ENCODE data around the gene PPIF.

PPIF gene

DNA sequence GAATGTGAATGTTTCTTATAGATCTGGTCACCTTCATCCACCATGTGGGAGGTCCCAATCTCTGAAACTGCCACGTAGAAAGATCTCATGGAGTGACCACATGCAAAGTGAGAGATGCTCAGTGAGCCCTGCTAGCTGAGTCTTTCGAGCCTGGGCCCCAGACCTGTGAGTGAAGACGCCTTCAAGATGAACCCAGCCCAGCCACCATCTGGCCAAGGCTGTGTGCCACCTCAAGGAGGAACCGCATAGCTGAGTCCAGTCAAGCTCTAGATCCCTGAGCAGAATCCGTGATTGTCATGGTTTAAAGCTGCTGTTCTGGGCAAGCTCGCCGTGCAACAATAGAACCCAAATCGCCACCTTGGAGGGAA is 20.2 kb upstream of the PPIF start:
- no peak for TF ChIP-seq ZNF16 (tag by site-specific recombination; IDR thresholded peaks at IDR 0.05; ENCODE audit: low read depth)
- no peak for TF ChIP-seq ZNF623 (tag by site-specific recombination; IDR thresholded peaks at IDR 0.05)
- TF ChIP-seq, protein P1, sequence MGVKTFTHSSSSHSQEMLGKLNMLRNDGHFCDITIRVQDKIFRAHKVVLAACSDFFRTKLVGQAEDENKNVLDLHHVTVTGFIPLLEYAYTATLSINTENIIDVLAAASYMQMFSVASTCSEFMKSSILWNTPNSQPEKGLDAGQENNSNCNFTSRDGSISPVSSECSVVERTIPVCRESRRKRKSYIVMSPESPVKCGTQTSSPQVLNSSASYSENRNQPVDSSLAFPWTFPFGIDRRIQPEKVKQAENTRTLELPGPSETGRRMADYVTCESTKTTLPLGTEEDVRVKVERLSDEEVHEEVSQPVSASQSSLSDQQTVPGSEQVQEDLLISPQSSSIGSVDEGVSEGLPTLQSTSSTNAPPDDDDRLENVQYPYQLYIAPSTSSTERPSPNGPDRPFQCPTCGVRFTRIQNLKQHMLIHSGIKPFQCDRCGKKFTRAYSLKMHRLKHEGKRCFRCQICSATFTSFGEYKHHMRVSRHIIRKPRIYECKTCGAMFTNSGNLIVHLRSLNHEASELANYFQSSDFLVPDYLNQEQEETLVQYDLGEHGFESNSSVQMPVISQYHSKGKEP (tag by site-specific recombination; IDR thresholded peaks at IDR 0.05) = no peak
- no peak for TF ChIP-seq ZNF121 (tag by site-specific recombination; IDR thresholded peaks at IDR 0.05)
- TF ChIP-seq, protein P2, sequence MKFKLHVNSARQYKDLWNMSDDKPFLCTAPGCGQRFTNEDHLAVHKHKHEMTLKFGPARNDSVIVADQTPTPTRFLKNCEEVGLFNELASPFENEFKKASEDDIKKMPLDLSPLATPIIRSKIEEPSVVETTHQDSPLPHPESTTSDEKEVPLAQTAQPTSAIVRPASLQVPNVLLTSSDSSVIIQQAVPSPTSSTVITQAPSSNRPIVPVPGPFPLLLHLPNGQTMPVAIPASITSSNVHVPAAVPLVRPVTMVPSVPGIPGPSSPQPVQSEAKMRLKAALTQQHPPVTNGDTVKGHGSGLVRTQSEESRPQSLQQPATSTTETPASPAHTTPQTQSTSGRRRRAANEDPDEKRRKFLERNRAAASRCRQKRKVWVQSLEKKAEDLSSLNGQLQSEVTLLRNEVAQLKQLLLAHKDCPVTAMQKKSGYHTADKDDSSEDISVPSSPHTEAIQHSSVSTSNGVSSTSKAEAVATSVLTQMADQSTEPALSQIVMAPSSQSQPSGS (tag by site-specific recombination; IDR thresholded peaks at IDR 0.05; ENCODE audit: low read depth) = no peak
- TF ChIP-seq, protein P3, sequence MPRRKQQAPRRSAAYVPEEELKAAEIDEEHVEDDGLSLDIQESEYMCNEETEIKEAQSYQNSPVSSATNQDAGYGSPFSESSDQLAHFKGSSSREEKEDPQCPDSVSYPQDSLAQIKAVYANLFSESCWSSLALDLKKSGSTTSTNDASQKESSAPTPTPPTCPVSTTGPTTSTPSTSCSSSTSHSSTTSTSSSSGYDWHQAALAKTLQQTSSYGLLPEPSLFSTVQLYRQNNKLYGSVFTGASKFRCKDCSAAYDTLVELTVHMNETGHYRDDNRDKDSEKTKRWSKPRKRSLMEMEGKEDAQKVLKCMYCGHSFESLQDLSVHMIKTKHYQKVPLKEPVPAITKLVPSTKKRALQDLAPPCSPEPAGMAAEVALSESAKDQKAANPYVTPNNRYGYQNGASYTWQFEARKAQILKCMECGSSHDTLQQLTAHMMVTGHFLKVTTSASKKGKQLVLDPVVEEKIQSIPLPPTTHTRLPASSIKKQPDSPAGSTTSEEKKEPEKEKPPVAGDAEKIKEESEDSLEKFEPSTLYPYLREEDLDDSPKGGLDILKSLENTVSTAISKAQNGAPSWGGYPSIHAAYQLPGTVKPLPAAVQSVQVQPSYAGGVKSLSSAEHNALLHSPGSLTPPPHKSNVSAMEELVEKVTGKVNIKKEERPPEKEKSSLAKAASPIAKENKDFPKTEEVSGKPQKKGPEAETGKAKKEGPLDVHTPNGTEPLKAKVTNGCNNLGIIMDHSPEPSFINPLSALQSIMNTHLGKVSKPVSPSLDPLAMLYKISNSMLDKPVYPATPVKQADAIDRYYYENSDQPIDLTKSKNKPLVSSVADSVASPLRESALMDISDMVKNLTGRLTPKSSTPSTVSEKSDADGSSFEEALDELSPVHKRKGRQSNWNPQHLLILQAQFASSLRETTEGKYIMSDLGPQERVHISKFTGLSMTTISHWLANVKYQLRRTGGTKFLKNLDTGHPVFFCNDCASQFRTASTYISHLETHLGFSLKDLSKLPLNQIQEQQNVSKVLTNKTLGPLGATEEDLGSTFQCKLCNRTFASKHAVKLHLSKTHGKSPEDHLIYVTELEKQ (tag by site-specific recombination; IDR thresholded peaks at IDR 0.05; ENCODE audit: borderline replicate concordance) = no peak
- no peak for TF ChIP-seq ZEB2 (tag by site-specific recombination; IDR thresholded peaks at IDR 0.05)
- TF ChIP-seq, protein P4, sequence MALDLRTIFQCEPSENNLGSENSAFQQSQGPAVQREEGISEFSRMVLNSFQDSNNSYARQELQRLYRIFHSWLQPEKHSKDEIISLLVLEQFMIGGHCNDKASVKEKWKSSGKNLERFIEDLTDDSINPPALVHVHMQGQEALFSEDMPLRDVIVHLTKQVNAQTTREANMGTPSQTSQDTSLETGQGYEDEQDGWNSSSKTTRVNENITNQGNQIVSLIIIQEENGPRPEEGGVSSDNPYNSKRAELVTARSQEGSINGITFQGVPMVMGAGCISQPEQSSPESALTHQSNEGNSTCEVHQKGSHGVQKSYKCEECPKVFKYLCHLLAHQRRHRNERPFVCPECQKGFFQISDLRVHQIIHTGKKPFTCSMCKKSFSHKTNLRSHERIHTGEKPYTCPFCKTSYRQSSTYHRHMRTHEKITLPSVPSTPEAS (tag by site-specific recombination; IDR thresholded peaks at IDR 0.05) = no peak
- TF ChIP-seq TRIM28 (IDR thresholded peaks at IDR 0.05; ENCODE audit: borderline replicate concordance, low read length) = no peak
- TF ChIP-seq ZNF23 (tag by site-specific recombination; IDR thresholded peaks at IDR 0.05; ENCODE audit: borderline replicate concordance) = no peak
- no peak for TF ChIP-seq KLF7 (tag by site-specific recombination; IDR thresholded peaks at IDR 0.05; ENCODE audit: borderline replicate concordance)
- TF ChIP-seq, protein P5, sequence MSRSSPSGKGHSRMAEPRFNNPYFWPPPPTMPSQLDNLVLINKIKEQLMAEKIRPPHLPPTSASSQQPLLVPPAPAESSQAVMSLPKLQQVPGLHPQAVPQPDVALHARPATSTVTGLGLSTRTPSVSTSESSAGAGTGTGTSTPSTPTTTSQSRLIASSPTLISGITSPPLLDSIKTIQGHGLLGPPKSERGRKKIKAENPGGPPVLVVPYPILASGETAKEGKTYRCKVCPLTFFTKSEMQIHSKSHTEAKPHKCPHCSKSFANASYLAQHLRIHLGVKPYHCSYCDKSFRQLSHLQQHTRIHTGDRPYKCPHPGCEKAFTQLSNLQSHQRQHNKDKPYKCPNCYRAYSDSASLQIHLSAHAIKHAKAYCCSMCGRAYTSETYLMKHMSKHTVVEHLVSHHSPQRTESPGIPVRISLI (tag by site-specific recombination; IDR thresholded peaks at IDR 0.05) = no peak
- no peak for TF ChIP-seq ZNF214 (tag by site-specific recombination; IDR thresholded peaks at IDR 0.05; ENCODE audit: borderline replicate concordance)
- TF ChIP-seq ZNF391 (tag by site-specific recombination; IDR thresholded peaks at IDR 0.05; ENCODE audit: borderline replicate concordance, low read depth) = no peak
- Histone ChIP-seq H3K4me3 (ENCODE audit: low read depth, low read length) (no peak overlapping the region), H3K9me3 (ENCODE audit: control insufficient read depth, insufficient read depth, low read depth, low read length) (no peaks in the 10 kb centered on the region), H3K4me1 (ENCODE audit: control insufficient read depth, insufficient read depth, low read length) (no peaks in the 10 kb centered on the region), H3K27ac (ENCODE audit: extremely low read depth, low read depth, low read length) (no peak overlapping the region), H3K36me3 (ENCODE audit: control insufficient read depth in 2 of 2, insufficient read depth in 1 of 2, low read length in 2 of 2) (no peaks in the 10 kb centered on the region)
- POLR2A ChIA-PET = no interaction called here
- CTCF ChIA-PET = interaction anchor here (0.7 kb wide), 1 partner anchor 17 kb away, joined by 3 read pairs; no protein-coding TSS in a partner anchor

DNA sequence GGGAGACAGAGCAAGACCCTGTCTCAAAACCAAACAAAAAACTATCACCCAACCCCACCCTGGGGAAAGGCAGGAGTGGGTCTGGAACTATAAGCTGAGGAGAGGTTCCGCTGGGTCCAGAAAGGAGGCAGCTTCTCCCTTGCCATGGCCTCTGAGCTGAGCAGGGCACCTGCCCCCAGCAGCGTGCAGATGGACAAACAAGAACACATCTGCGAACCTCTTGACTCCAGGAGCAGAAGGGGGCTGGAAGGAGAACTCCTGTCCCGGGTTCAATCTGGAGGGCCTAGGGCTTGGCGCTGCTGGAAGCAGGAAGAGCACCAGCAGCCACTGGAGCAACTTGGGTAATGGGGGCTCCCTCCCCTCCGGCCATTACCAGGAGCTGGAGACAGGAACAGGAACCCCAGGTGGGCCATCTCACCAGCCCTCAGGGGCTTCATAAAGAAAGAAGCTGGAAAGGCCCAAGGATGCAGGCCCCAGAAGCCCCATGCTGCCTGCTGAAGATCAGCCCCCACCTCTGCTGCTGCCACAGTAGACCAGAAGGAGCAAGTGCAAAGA is 19.0 kb upstream of the PPIF start:
- Histone ChIP-seq H3K36me3 (ENCODE audit: control insufficient read depth in 2 of 2, insufficient read depth in 1 of 2, low read length in 2 of 2) (no peaks in the 10 kb centered on the region), H3K9me3 (ENCODE audit: control insufficient read depth, insufficient read depth, low read depth, low read length) (no peaks in the 10 kb centered on the region), H3K4me3 (ENCODE audit: low read depth, low read length) (no peak overlapping the region), H3K4me1 (ENCODE audit: control insufficient read depth, insufficient read depth, low read length) (no peaks in the 10 kb centered on the region), H3K27ac (ENCODE audit: extremely low read depth, low read depth, low read length) (no peak overlapping the region)
- no peak for TF ChIP-seq KLF10 (tag by site-specific recombination; IDR thresholded peaks at IDR 0.05)
- no peak for TF ChIP-seq ZNF548 (tag by site-specific recombination; IDR thresholded peaks at IDR 0.05)
- TF ChIP-seq, protein P6, sequence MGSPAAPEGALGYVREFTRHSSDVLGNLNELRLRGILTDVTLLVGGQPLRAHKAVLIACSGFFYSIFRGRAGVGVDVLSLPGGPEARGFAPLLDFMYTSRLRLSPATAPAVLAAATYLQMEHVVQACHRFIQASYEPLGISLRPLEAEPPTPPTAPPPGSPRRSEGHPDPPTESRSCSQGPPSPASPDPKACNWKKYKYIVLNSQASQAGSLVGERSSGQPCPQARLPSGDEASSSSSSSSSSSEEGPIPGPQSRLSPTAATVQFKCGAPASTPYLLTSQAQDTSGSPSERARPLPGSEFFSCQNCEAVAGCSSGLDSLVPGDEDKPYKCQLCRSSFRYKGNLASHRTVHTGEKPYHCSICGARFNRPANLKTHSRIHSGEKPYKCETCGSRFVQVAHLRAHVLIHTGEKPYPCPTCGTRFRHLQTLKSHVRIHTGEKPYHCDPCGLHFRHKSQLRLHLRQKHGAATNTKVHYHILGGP (tag by site-specific recombination; IDR thresholded peaks at IDR 0.05) = no peak
- TF ChIP-seq ZFHX2 (tag by site-specific recombination; conservative IDR thresholded peaks at IDR 0.05) = no peak
- ChIA-PET POLR2A (no interaction called here), CTCF (no interaction called here)
